ENCODE results near the gene MAGI2. TPM values are rescaled to one million over a fixed set of nuclear protein-coding genes. Genes with fewer than 3 reads are reported as not detected.

MAGI2 gene
- total and polyA plus RNA-seq, 4 donors = 0.37 to 4.1 (median 1.4) TPM

- TF ChIP-seq RXRA (IDR thresholded peaks at IDR 0.05) (no peak), TAF1 (conservative IDR thresholded peaks at IDR 0.05) (no peak), YY1 (IDR thresholded peaks at IDR 0.05) (no peak), HNF4G (IDR thresholded peaks at IDR 0.05) (no peak)
- H3K27me3 ChIP-seq (ENCODE audit: control insufficient read depth in 4 of 4, insufficient read depth in 4 of 4, low read length in 3 of 4) = no peaks in the 10 kb centered on the region
- 85% methylated on average over 2 of the region's 2 CpGs for WGBS
- H3K27ac ChIP-seq (ENCODE audit: low read depth in 1 of 2, low read length in 2 of 2) = no peak overlapping the region
- no peak for DNase-seq (ENCODE audit: low spot score)
- H3K9me3 ChIP-seq (ENCODE audit: control insufficient read depth in 4 of 4, low read length in 3 of 4) = no peaks in the 10 kb centered on the region
- no peak overlapping the region for H3K4me3 ChIP-seq (ENCODE audit: low read depth in 1 of 3, low read length in 3 of 3)
- no peaks in the 10 kb centered on the region for H3K36me3 ChIP-seq (ENCODE audit: control insufficient read depth in 4 of 4, insufficient read depth in 3 of 4, low read depth in 1 of 4, low read length in 3 of 4)
- H3K4me1 ChIP-seq (ENCODE audit: control insufficient read depth in 4 of 4, insufficient read depth in 4 of 4, low read length in 3 of 4) = peaks cover 0 to 5% (median 0%) of the 10 kb centered on the region in 4 donors
- H3K9ac ChIP-seq (ENCODE audit: low read depth in 1 of 2, low read length in 2 of 2) = no peak overlapping the region
These were observed 170.4 kb downstream of the MAGI2 start for GRCh38 chr7:79282882-79283602.

GRCh38 chr7:79282070-79282694 is 171.3 kb downstream of the MAGI2 start:
- peaks cover 0 to 5% (median 0%) of the 10 kb centered on the region in 4 donors for H3K4me1 ChIP-seq (ENCODE audit: control insufficient read depth in 4 of 4, insufficient read depth in 4 of 4, low read length in 3 of 4)
- H3K4me3 ChIP-seq (ENCODE audit: low read depth in 1 of 3, low read length in 3 of 3) = no peak overlapping the region
- H3K36me3 ChIP-seq (ENCODE audit: control insufficient read depth in 4 of 4, insufficient read depth in 3 of 4, low read depth in 1 of 4, low read length in 3 of 4) = no peaks in the 10 kb centered on the region
- no peak overlapping the region for H3K27ac ChIP-seq (ENCODE audit: low read depth in 1 of 2, low read length in 2 of 2)
- 36% methylated on average over 7 of the region's 7 CpGs for WGBS
- DNase-seq (ENCODE audit: low spot score) = no peak
- no peaks in the 10 kb centered on the region for H3K9me3 ChIP-seq (ENCODE audit: control insufficient read depth in 4 of 4, low read length in 3 of 4)
- TF ChIP-seq FOXA1 (IDR thresholded peaks at IDR 0.05) = no peak
- TF ChIP-seq RAD21 (IDR thresholded peaks at IDR 0.05) = peak; percentile 52 to 69
- TF ChIP-seq YY1 (IDR thresholded peaks at IDR 0.05) = no peak
- no peak for TF ChIP-seq EGR1 (IDR thresholded peaks at IDR 0.05; ENCODE audit: low read depth in 2 of 2)
- no peak for TF ChIP-seq TAF1 (conservative IDR thresholded peaks at IDR 0.05)
- TF ChIP-seq CTCF (IDR thresholded peaks at IDR 0.05; ENCODE audit: low read depth, low read length, missing input control) = peak; percentile 31
- TF ChIP-seq HNF4G (IDR thresholded peaks at IDR 0.05) = no peak
- TF ChIP-seq REST (IDR thresholded peaks at IDR 0.05) = no peak
- no peak for TF ChIP-seq NR2F2 (IDR thresholded peaks at IDR 0.05)
- H3K9ac ChIP-seq (ENCODE audit: low read depth in 1 of 2, low read length in 2 of 2) = no peak overlapping the region
- no peaks in the 10 kb centered on the region for H3K27me3 ChIP-seq (ENCODE audit: control insufficient read depth in 4 of 4, insufficient read depth in 4 of 4, low read length in 3 of 4)

- WGBS = 72% methylated on average over 2 of the region's 2 CpGs
- no peak for TF ChIP-seq FOXA2 (IDR thresholded peaks at IDR 0.05)
- no peak for TF ChIP-seq CTCF (IDR thresholded peaks at IDR 0.05; ENCODE audit: low read depth, low read length, missing input control)
- TF ChIP-seq YY1 (IDR thresholded peaks at IDR 0.05) = no peak
These were observed 172.0 kb downstream of the MAGI2 start for GRCh38 chr7:79281426-79281825.

More at GRCh38 chr7:79281426-79281825, 172.0 kb downstream of the MAGI2 start:
- no peak overlapping the region for H3K9ac ChIP-seq (ENCODE audit: low read depth in 1 of 2, low read length in 2 of 2)
- H3K27me3 ChIP-seq (ENCODE audit: control insufficient read depth in 4 of 4, insufficient read depth in 4 of 4, low read length in 3 of 4) = no peaks in the 10 kb centered on the region
- DNase-seq (ENCODE audit: low spot score) = no peak
- peaks cover 0 to 5% (median 0%) of the 10 kb centered on the region in 4 donors for H3K4me1 ChIP-seq (ENCODE audit: control insufficient read depth in 4 of 4, insufficient read depth in 4 of 4, low read length in 3 of 4)
- no peaks in the 10 kb centered on the region for H3K9me3 ChIP-seq (ENCODE audit: control insufficient read depth in 4 of 4, low read length in 3 of 4)
- H3K36me3 ChIP-seq (ENCODE audit: control insufficient read depth in 4 of 4, insufficient read depth in 3 of 4, low read depth in 1 of 4, low read length in 3 of 4) = no peaks in the 10 kb centered on the region
- H3K27ac ChIP-seq (ENCODE audit: low read depth in 1 of 2, low read length in 2 of 2) = no peak overlapping the region
- no peak overlapping the region for H3K4me3 ChIP-seq (ENCODE audit: low read depth in 1 of 3, low read length in 3 of 3)

All from liver (tissue), 9 donors.